K562 (cell line): ENCODE measurements around the gene OR10H5. TPM values are rescaled to one million over a fixed set of nuclear protein-coding genes. Genes with fewer than 3 reads are reported as not detected.

Source experiments
- ATAC-seq: fragments of 200-7000 bp; cut with Tn5 transposase; 3 replicates; pipeline ENCODE4 v1.9.1; 2020; ENCODE audit warnings: moderate library complexity
- BruUV-seq: library from RNA; stranded (reverse); fragments of 400-500 nt; replicated peaks from 2 replicates; lab custom pipeline; 2021; lab: Mats Ljungman, UMichigan
- CTCF ChIA-PET: fragments of 300-600 bp; formaldehyde crosslinking; extraction: SDS; loops from one replicate; lab custom pipeline; 2021; ENCODE audit warnings: low intra/inter-chr PET ratio; lab: Yijun Ruan, JAX
- POLR2A ChIA-PET: fragments of 300-600, 350-650 bp; sonication (Branson Sonifier 250); formaldehyde crosslinking; extraction: SDS; loops from one replicate; lab custom pipeline; 2021; ENCODE audit warnings: antibody characterized with exemption, inconsistent platforms; lab: Yijun Ruan, JAX
- DNase-seq, 4 experiments: peaks; one replicate each; pipeline versions ENCODE4 v3.0.0 to v3.0.0-alpha.2; 2011 to 2018; ENCODE audit warnings: low spot score in 3 of 4, mixed read lengths in 3 of 4; ENCODE audit errors: extremely low read depth in 1 of 4
- FAIRE-seq: peaks from 2 replicates; lab custom pipeline; 2011; peaks lifted over from hg19 to GRCh38; lab: Jason Lieb, UNC
- H2AFZ ChIP-seq: 2 replicates; pipeline ENCODE4 v1.6.0; 2011; ENCODE audit warnings: low read depth, low read length, control low read depth, inconsistent platforms
- H3K27ac ChIP-seq: fragments of 200-600 bp; 3 replicates; pipeline ENCODE4 v1.8.0; 2011; ENCODE audit warnings: low read depth, mild to moderate bottlenecking, control low read depth, inconsistent platforms, low read length, moderate library complexity, mixed read lengths; ENCODE audit errors: extremely low read depth
- H3K27me3 ChIP-seq, 2 experiments: fragments of 300-600 bp in 1 of 2; 2 replicates in 1 of 2; 3 replicates in 1 of 2; pipeline versions ENCODE4 v1.6.0 to v1.8.0; 2011; ENCODE audit warnings: inconsistent platforms in 2 of 2, low read length in 2 of 2, mild to moderate bottlenecking in 1 of 2, mixed read lengths in 1 of 2, moderate library complexity in 1 of 2; ENCODE audit not compliant: control insufficient read depth in 2 of 2, insufficient read depth in 2 of 2
- H3K36me3 ChIP-seq: fragments of 300-600 bp; 3 replicates; pipeline ENCODE4 v1.8.0; 2011; ENCODE audit warnings: mild to moderate bottlenecking, low read length, inconsistent platforms; ENCODE audit not compliant: control insufficient read depth, insufficient read depth
- H3K4me1 ChIP-seq, 2 experiments: fragments of 200-600 bp in 1 of 2; replicated peaks in 1 of 2; 2 replicates in 1 of 2; 3 replicates in 1 of 2; pipeline versions ENCODE4 v1.5.1 to v1.8.0; 2011; ENCODE audit warnings: inconsistent platforms in 2 of 2, low read length in 2 of 2, mild to moderate bottlenecking in 1 of 2, mixed read lengths in 1 of 2, moderate library complexity in 1 of 2; ENCODE audit not compliant: control insufficient read depth in 2 of 2, insufficient read depth in 2 of 2
- H3K4me2 ChIP-seq: 2 replicates; pipeline ENCODE4 v1.6.1; 2011; ENCODE audit warnings: low read length, control low read depth, inconsistent platforms, mixed read lengths; ENCODE audit not compliant: insufficient read depth
- H3K4me3 ChIP-seq: fragments of 200-600 bp; sonication (generic), shearing (Covaris generic); 2 replicates; pipeline ENCODE4 v1.5.1; 2016; ENCODE audit warnings: control low read depth, inconsistent platforms
- H3K79me2 ChIP-seq: fragments of 200-600 bp; 3 replicates; pipeline ENCODE4 v1.8.0; 2011; ENCODE audit warnings: low read length, inconsistent platforms; ENCODE audit not compliant: control insufficient read depth, insufficient read depth
- H3K9ac ChIP-seq, 2 experiments: 2 replicates each; pipeline versions ENCODE4 v1.6.0 to v1.6.1; 2011; ENCODE audit warnings: low read depth in 2 of 2, low read length in 2 of 2, control low read depth in 1 of 2, inconsistent platforms in 1 of 2, mild to moderate bottlenecking in 1 of 2, mixed read lengths in 1 of 2; ENCODE audit not compliant: insufficient read depth in 1 of 2
- H3K9me1 ChIP-seq: one replicate; pipeline ENCODE4 v1.6.0; 2011; ENCODE audit warnings: inconsistent platforms, mild to moderate bottlenecking, low read length, moderate library complexity; ENCODE audit not compliant: control insufficient read depth, insufficient read depth
- H3K9me3 ChIP-seq: replicated peaks from 2 replicates; pipeline ENCODE4 v1.5.1; 2011; ENCODE audit warnings: low read depth, low read length, inconsistent platforms; ENCODE audit not compliant: control insufficient read depth, insufficient read depth
- H4K20me1 ChIP-seq: replicated peaks from 2 replicates; pipeline ENCODE4 v1.6.1; 2011; ENCODE audit warnings: low read length, inconsistent platforms, mixed read lengths; ENCODE audit not compliant: control insufficient read depth, insufficient read depth
- TSC22D4 ChIP-seq: fragments of 450-650 bp; IDR thresholded peaks from 2 replicates; pipeline ENCODE4 v1.6.1; 2016; ENCODE audit warnings: missing genetic modification characterization, missing biosample characterization, control low read depth
- ZNF140 ChIP-seq: fragments of 250-450 bp; sonication (Bioruptor Pico); IDR thresholded peaks from 2 replicates; pipeline ENCODE4 v1.8.0; 2021; ENCODE audit warnings: moderate library complexity, mild to moderate bottlenecking, inconsistent platforms
- ZNF174 ChIP-seq: fragments of 250-450 bp; sonication (Bioruptor Pico); IDR thresholded peaks from 2 replicates; pipeline ENCODE4 v1.4.0; 2020; ENCODE audit warnings: mild to moderate bottlenecking
- WGBS: fragments of 100-300 bp; shearing (Covaris generic); methylation state at CpG from one replicate; pipeline ENCODE4 v1.1.6; 2016; ENCODE audit warnings: low coverage, mixed read lengths; ENCODE audit not compliant: insufficient coverage; ENCODE audit errors: missing lambda C conversion rate; 5-methylcytosine and 5-hydroxymethylcytosine counted together
- in situ Hi-C: fragments of 300-500 bp; cut with MboI; formaldehyde crosslinking; loops from 4 replicates; pipeline ENCODE4 v1.15.0; 2018; ENCODE audit warnings: inconsistent platforms, mixed read lengths
- intact Hi-C: fragments of 100-400 bp; cut with micrococcal nuclease; formaldehyde crosslinking; loops from 2 replicates; pipeline ENCODE4 v1.14.2; 2022
- polyA plus RNA-seq, 8 experiments: library from polyadenylated mRNA; depleted of rRNA in 4 of 8; stranded (reverse) in 5 of 8; unstranded in 3 of 8; fragments of >200 nt; fragmentation: Nextera tagmentation in 2 of 8; fragmentation: Illumina TruSeq in 1 of 8; extraction: Ambion mirVana in 2 of 8; extraction: Trizol in 1 of 8; gene quantifications; 2 replicates each; pipeline versions ENCODE4 v1.2.1 to v1.2.3, GENCODE V29; 2011 to 2014; ENCODE audit warnings: inconsistent platforms in 1 of 8, missing spikeins in 1 of 8
- total RNA-seq, 7 experiments: library from RNA; depleted of rRNA in 6 of 7; stranded (reverse); fragments of >200 nt in 6 of 7; fragmentation: Illumina TruSeq in 2 of 7; extraction: Trizol in 2 of 7; gene quantifications; 2 replicates each; pipeline versions ENCODE4 v1.2.1 to v1.2.3, GENCODE V29; 2011 to 2021; ENCODE audit warnings: low replicate concordance in 1 of 7
- TF ChIP-seq, protein P1 (sequence below): fragments of 250-450 bp; sonication (Bioruptor Pico); IDR thresholded peaks from 2 replicates; pipeline ENCODE4 v1.4.0; 2020; ENCODE audit warnings: mild to moderate bottlenecking, moderate library complexity
- TF ChIP-seq, protein P2 (sequence below), 2 experiments: fragments of 450-650 bp in 1 of 2; sonication (generic) in 1 of 2; formaldehyde crosslinking in 1 of 2; IDR thresholded peaks; 2 replicates each; pipeline versions ENCODE4 v1.7.1 to v1.9.0; 2016 to 2022; ENCODE audit warnings: inconsistent platforms in 1 of 2, mild to moderate bottlenecking in 1 of 2, missing genetic modification reagents in 1 of 2

The OR10H5 gene
- total and polyA plus RNA-seq, 9 of the 15 experiments (the other 6 are each of a cell fraction or from before 2014, with no cell fraction given) = not detected

DNA sequence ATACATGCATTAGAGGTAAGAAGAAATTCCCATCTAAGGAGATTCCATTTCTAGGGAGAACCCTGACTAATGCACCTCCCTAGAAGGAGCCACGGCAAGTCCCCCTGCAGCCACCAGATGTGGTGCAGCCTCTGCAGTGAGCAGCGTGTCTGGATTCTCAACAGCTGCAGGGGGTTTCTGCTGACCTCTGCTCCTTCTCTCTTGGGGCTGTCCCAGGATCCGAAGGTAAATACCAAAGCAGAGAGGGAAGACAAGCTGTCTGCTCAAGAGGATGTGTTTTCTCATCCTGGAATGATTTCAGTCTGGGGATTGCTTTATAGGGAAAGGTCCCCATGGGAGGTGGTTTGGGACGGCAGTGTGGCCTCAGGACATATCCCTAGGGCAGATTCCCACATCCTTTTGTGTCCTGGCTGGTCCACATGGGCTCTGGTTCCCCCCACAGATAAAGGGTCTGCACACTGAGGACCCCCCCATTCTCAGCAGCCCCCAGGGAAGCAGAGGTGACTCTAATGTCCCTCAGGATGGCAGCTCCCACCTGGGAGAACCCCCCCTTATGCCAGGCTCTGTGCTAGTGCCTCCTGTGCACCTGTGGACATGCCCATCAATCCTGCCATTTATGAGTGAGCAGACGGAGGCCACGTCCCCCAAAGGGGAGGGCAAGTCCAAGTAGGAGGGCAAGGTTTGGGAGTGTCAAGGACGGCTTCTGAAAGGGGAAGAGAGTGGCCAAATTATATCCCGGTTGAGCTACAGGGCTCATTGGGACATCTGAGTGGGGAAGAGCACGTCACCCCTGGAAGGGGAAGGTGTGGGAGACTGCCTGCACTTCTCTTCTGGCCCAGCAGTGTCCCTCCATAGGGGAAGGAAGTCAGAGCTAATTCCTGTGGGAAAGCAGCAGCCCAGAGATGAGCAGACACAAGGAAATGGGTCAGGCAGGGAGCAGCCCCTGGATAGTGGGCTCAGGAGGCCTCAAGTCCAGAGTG, 10.2 kb upstream of the OR10H5 start:
- no TSS peak for BruUV-seq
- CTCF ChIA-PET = interaction anchor here (0.6 kb wide), 1 partner anchor 1277 kb away, joined by 3 read pairs; no protein-coding TSS in a partner anchor
- WGBS = 0% methylated on average over 9 of the region's 9 CpGs
- intact Hi-C loops = no loop called here
- Histone ChIP-seq H3K36me3 (no peaks in the 10 kb centered on the region), H3K9me1 (no peaks in the 10 kb centered on the region), H3K4me1 (no peaks in the 10 kb centered on the region), H3K4me3 (no peak overlapping the region), H3K4me2 (no peak overlapping the region), H4K20me1 (no peaks in the 10 kb centered on the region; the same call in 1 of the 2 replicates), H3K27me3 (peaks cover 0 to 3% of the 10 kb centered on the region in 2 experiments; a peak in 2 of 5 replicates), H3K9me3 (no peaks in the 10 kb centered on the region), H3K79me2 (no peaks in the 10 kb centered on the region), H3K9ac (no peak overlapping the region), H3K27ac (no peak overlapping the region), H2AFZ (no peak overlapping the region)
- FAIRE-seq (no peak), ATAC-seq (no peak), DNase-seq (no peak)
- in situ Hi-C loops = loop anchor here (5.0 kb wide), 1 partner anchor 100 kb away; no protein-coding TSS in a partner anchor
- POLR2A ChIA-PET = no interaction called here
- TF ChIP-seq, protein P1, sequence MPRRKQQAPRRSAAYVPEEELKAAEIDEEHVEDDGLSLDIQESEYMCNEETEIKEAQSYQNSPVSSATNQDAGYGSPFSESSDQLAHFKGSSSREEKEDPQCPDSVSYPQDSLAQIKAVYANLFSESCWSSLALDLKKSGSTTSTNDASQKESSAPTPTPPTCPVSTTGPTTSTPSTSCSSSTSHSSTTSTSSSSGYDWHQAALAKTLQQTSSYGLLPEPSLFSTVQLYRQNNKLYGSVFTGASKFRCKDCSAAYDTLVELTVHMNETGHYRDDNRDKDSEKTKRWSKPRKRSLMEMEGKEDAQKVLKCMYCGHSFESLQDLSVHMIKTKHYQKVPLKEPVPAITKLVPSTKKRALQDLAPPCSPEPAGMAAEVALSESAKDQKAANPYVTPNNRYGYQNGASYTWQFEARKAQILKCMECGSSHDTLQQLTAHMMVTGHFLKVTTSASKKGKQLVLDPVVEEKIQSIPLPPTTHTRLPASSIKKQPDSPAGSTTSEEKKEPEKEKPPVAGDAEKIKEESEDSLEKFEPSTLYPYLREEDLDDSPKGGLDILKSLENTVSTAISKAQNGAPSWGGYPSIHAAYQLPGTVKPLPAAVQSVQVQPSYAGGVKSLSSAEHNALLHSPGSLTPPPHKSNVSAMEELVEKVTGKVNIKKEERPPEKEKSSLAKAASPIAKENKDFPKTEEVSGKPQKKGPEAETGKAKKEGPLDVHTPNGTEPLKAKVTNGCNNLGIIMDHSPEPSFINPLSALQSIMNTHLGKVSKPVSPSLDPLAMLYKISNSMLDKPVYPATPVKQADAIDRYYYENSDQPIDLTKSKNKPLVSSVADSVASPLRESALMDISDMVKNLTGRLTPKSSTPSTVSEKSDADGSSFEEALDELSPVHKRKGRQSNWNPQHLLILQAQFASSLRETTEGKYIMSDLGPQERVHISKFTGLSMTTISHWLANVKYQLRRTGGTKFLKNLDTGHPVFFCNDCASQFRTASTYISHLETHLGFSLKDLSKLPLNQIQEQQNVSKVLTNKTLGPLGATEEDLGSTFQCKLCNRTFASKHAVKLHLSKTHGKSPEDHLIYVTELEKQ (CRISPR knock-in tag) = no peak
- TF ChIP-seq, protein P2, sequence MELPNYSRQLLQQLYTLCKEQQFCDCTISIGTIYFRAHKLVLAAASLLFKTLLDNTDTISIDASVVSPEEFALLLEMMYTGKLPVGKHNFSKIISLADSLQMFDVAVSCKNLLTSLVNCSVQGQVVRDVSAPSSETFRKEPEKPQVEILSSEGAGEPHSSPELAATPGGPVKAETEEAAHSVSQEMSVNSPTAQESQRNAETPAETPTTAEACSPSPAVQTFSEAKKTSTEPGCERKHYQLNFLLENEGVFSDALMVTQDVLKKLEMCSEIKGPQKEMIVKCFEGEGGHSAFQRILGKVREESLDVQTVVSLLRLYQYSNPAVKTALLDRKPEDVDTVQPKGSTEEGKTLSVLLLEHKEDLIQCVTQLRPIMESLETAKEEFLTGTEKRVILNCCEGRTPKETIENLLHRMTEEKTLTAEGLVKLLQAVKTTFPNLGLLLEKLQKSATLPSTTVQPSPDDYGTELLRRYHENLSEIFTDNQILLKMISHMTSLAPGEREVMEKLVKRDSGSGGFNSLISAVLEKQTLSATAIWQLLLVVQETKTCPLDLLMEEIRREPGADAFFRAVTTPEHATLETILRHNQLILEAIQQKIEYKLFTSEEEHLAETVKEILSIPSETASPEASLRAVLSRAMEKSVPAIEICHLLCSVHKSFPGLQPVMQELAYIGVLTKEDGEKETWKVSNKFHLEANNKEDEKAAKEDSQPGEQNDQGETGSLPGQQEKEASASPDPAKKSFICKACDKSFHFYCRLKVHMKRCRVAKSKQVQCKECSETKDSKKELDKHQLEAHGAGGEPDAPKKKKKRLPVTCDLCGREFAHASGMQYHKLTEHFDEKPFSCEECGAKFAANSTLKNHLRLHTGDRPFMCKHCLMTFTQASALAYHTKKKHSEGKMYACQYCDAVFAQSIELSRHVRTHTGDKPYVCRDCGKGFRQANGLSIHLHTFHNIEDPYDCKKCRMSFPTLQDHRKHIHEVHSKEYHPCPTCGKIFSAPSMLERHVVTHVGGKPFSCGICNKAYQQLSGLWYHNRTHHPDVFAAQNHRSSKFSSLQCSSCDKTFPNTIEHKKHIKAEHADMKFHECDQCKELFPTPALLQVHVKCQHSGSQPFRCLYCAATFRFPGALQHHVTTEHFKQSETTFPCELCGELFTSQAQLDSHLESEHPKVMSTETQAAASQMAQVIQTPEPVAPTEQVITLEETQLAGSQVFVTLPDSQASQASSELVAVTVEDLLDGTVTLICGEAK (IDR thresholded peaks at IDR 0.05) = no peak
- TF ChIP-seq, protein P2 (CRISPR knock-in tag; IDR thresholded peaks at IDR 0.05) = no peak
- no peak for TF ChIP-seq TSC22D4 (tag)
- TF ChIP-seq ZNF174 = no peak
- no peak for TF ChIP-seq ZNF140
